RWPE2 (cell line): ENCODE measurements around the gene TRIM29.

Experiments
- ATAC-seq: fragments of 200-7000 bp; cut with Tn5 transposase; 3 replicates; pipeline ENCODE4 v1.9.1; 2021; ENCODE audit warnings: low read depth
- DNase-seq: peaks from one replicate; pipeline ENCODE4 v3.0.0-alpha.2; 2020; ENCODE audit warnings: low spot score
- H3K27ac ChIP-seq: fragments of 450-650 bp; 2 replicates; pipeline ENCODE4 v1.5.1; 2017; ENCODE audit warnings: mild to moderate bottlenecking; ENCODE audit not compliant: poor library complexity, severe bottlenecking
- H3K27me3 ChIP-seq: fragments of 250-450 bp; sonication (Bioruptor Pico); 2 replicates; pipeline ENCODE4 v1.5.1; 2021; ENCODE audit warnings: mild to moderate bottlenecking, moderate library complexity; ENCODE audit not compliant: insufficient read depth, poor library complexity, severe bottlenecking
- H3K36me3 ChIP-seq: fragments of 250-450 bp; sonication (Bioruptor Pico); 2 replicates; pipeline ENCODE4 v1.5.1; 2020; ENCODE audit warnings: low read depth, mild to moderate bottlenecking, moderate library complexity
- H3K4me1 ChIP-seq: fragments of 250-450 bp; sonication (Bioruptor Pico); 2 replicates; pipeline ENCODE4 v1.5.1; 2021; ENCODE audit warnings: mild to moderate bottlenecking, moderate library complexity; ENCODE audit not compliant: insufficient read depth, poor library complexity, severe bottlenecking
- H3K4me3 ChIP-seq: fragments of 250-450 bp; sonication (Bioruptor Pico); 2 replicates; pipeline ENCODE4 v1.5.1; 2021; ENCODE audit warnings: mild to moderate bottlenecking, moderate library complexity; ENCODE audit not compliant: severe bottlenecking
- H3K9me3 ChIP-seq: fragments of 250-450 bp; sonication (Bioruptor Pico); 2 replicates; pipeline ENCODE4 v1.5.1; 2021; ENCODE audit warnings: mild to moderate bottlenecking, moderate library complexity; ENCODE audit not compliant: severe bottlenecking
- CTCF ChIP-seq: fragments of 450-650 bp; IDR thresholded peaks from one replicate; pipeline ENCODE4 v1.5.1; 2017; ENCODE audit warnings: mild to moderate bottlenecking, moderate library complexity; ENCODE audit not compliant: poor library complexity, severe bottlenecking

Gene TRIM29

GRCh38 chr11:120063686-120064340 lies 74.1 kb downstream of the TRIM29 start:
- H3K27ac ChIP-seq = no peak overlapping the region
- H3K9me3 ChIP-seq = no peaks in the 10 kb centered on the region
- H3K4me3 ChIP-seq = no peak overlapping the region
- ATAC-seq = no peak
- DNase-seq = no peak
- no peaks in the 10 kb centered on the region for H3K36me3 ChIP-seq
- no peaks in the 10 kb centered on the region for H3K27me3 ChIP-seq
- TF ChIP-seq CTCF = no peak
- no peaks in the 10 kb centered on the region for H3K4me1 ChIP-seq

GRCh38 chr11:120062561-120062930 lies 75.4 kb downstream of the TRIM29 start:
- H3K27ac ChIP-seq = no peak overlapping the region
- peaks cover 4% of the 10 kb centered on the region for H3K4me1 ChIP-seq
- H3K36me3 ChIP-seq = no peaks in the 10 kb centered on the region
- no peak overlapping the region for H3K4me3 ChIP-seq
- no peaks in the 10 kb centered on the region for H3K9me3 ChIP-seq
- ATAC-seq (no peak), DNase-seq (no peak)
- H3K27me3 ChIP-seq = no peaks in the 10 kb centered on the region
- no peak for TF ChIP-seq CTCF

- Histone ChIP-seq H3K36me3 (no peaks in the 10 kb centered on the region), H3K9me3 (no peaks in the 10 kb centered on the region), H3K27ac (no peak overlapping the region), H3K27me3 (no peaks in the 10 kb centered on the region), H3K4me1 (peaks cover 9% of the 10 kb centered on the region), H3K4me3 (no peak overlapping the region)
- TF ChIP-seq CTCF = no peak
- DNase-seq (no peak), ATAC-seq (no peak)
These were observed 76.0 kb downstream of the TRIM29 start for GRCh38 chr11:120061761-120062560.
